CD8-positive, alpha-beta memory T cell (primary cell): ENCODE measurements around the gene SLC2A13. TPM values are rescaled to one million over a fixed set of nuclear protein-coding genes. Genes with fewer than 3 reads are reported as not detected.
"Not testable (repeated sequence)": the region's sequence is repeated elsewhere in the genome, so short reads cannot be mapped to it uniquely, and the experiment has no call there.

Experiments
- CTCF ChIA-PET: fragments of 350-600 bp; sonication (Branson Sonifier 250); formaldehyde crosslinking; loops from one replicate; lab custom pipeline; 2021; ENCODE audit warnings: antibody characterized with exemption; lab: Charles Lee
- POLR2A ChIA-PET: fragments of 350-600 bp; sonication (Branson Sonifier 250); formaldehyde crosslinking; loops from one replicate; lab custom pipeline; 2021; ENCODE audit warnings: antibody characterized with exemption; lab: Charles Lee
- DNase-seq, 5 donors: peaks; one replicate each; pipeline versions ENCODE4 v3.0.0 to v3.0.0-alpha.2; 2020 to 2022; ENCODE audit warnings: mixed read lengths in 1 of 5
- H3K27ac ChIP-seq: one replicate; pipeline ENCODE4 v1.7.0; 2013; ENCODE audit warnings: low read depth, mild to moderate bottlenecking, low read length, moderate library complexity
- H3K27me3 ChIP-seq: 2 replicates; pipeline ENCODE4 v1.7.0; 2013; ENCODE audit warnings: low read length, mild to moderate bottlenecking; ENCODE audit not compliant: insufficient read depth, poor library complexity, severe bottlenecking
- H3K36me3 ChIP-seq: 2 replicates; pipeline ENCODE4 v1.7.0; 2013; ENCODE audit warnings: mild to moderate bottlenecking, low read length, moderate library complexity; ENCODE audit not compliant: insufficient read depth
- H3K4me1 ChIP-seq: 2 replicates; pipeline ENCODE4 v1.7.0; 2013; ENCODE audit warnings: mild to moderate bottlenecking, low read length, moderate library complexity; ENCODE audit not compliant: insufficient read depth
- H3K4me3 ChIP-seq: 2 replicates; pipeline ENCODE4 v1.7.0; 2013; ENCODE audit warnings: mild to moderate bottlenecking, low read length
- H3K9me3 ChIP-seq: 2 replicates; pipeline ENCODE4 v1.7.0; 2013; ENCODE audit warnings: mild to moderate bottlenecking, low read length
- H3K27ac Mint-ChIP-seq, 8 donors: one replicate each; pipeline ENCODE4 v1.8.0; 2020 to 2021; ENCODE audit warnings: mixed read lengths in 8 of 8, mild to moderate bottlenecking in 6 of 8, inconsistent platforms in 3 of 8, moderate library complexity in 3 of 8
- H3K27me3 Mint-ChIP-seq, 2 donors: one replicate each; pipeline ENCODE4 v1.8.0; 2020 to 2021; ENCODE audit warnings: mixed read lengths in 2 of 2, mild to moderate bottlenecking in 1 of 2, moderate library complexity in 1 of 2
- H3K36me3 Mint-ChIP-seq, 3 donors: one replicate each; pipeline ENCODE4 v1.8.0; 2020 to 2021; ENCODE audit warnings: mixed read lengths in 3 of 3, inconsistent platforms in 1 of 3, mild to moderate bottlenecking in 1 of 3
- H3K4me1 Mint-ChIP-seq, 3 donors: one replicate each; pipeline ENCODE4 v1.8.0; 2020 to 2021; ENCODE audit warnings: mixed read lengths in 3 of 3, inconsistent platforms in 1 of 3, mild to moderate bottlenecking in 1 of 3
- H3K4me3 Mint-ChIP-seq, 7 donors: one replicate each; pipeline ENCODE4 v1.8.0; 2020 to 2021; ENCODE audit warnings: mixed read lengths in 7 of 7, mild to moderate bottlenecking in 6 of 7, moderate library complexity in 4 of 7, inconsistent platforms in 2 of 7
- H3K9me3 Mint-ChIP-seq, 5 donors: one replicate each; pipeline ENCODE4 v1.8.0; 2020 to 2022; ENCODE audit warnings: mixed read lengths in 5 of 5, mild to moderate bottlenecking in 3 of 5, moderate library complexity in 2 of 5, inconsistent platforms in 1 of 5
- polyA plus RNA-seq: library from polyadenylated mRNA; unstranded; fragments of 300-500 nt; fragmentation: Illumina TruSeq; gene quantifications from one replicate; pipeline ENCODE4 v1.2.3, GENCODE V29; 2021
- total RNA-seq, 2 experiments: library from RNA; stranded (reverse); gene quantifications; one replicate each; pipeline ENCODE4 v1.2.3, GENCODE V29; 2021

SLC2A13 gene
- total and polyA plus RNA-seq, 3 experiments from 2014 or later: 2.1 to 6.5 (median 6.3) TPM

DNA sequence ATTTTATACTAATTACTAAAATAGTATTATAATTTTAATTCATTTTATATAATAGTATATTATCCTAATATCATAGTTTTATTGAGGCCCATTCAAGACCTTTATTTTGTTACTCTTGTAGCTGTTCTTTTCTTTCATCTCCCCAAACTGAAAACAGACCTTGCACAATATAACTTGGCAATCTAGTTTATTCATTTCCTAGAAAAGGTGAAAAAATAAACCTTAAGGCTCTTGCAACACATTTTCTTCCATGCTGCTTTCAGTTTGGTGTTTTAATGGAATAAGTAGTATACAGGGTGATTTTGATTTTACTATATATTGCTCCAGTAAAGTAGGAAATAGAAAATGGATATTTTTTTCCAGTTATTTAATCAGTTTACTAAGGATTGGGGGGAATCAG lies 174.0 kb downstream of the SLC2A13 start:
- no peak for DNase-seq
- POLR2A ChIA-PET: no interaction called here
- Mint-ChIP-seq H3K9me3 (no peaks in the 10 kb centered on the region), H3K4me1 (no peaks in the 10 kb centered on the region), H3K27ac (no peak overlapping the region), H3K4me3 (no peak overlapping the region), H3K27me3 (no peaks in the 10 kb centered on the region), H3K36me3 (no peaks in the 10 kb centered on the region)
- Histone ChIP-seq H3K9me3 (no peaks in the 10 kb centered on the region), H3K36me3 (no peaks in the 10 kb centered on the region), H3K27me3 (no peaks in the 10 kb centered on the region), H3K27ac (no peak overlapping the region), H3K4me3 (no peak overlapping the region), H3K4me1 (no peaks in the 10 kb centered on the region)
- CTCF ChIA-PET: no interaction called here

GRCh38 chr12:39931231-39931630 lies 174.7 kb downstream of the SLC2A13 start:
- Mint-ChIP-seq H3K36me3 (no peaks in the 10 kb centered on the region), H3K27ac (no peak overlapping the region), H3K4me1 (no peaks in the 10 kb centered on the region), H3K27me3 (no peaks in the 10 kb centered on the region), H3K9me3 (no peaks in the 10 kb centered on the region), H3K4me3 (no peak overlapping the region)
- Histone ChIP-seq H3K9me3 (no peaks in the 10 kb centered on the region), H3K36me3 (no peaks in the 10 kb centered on the region), H3K4me1 (no peaks in the 10 kb centered on the region), H3K4me3 (no peak overlapping the region), H3K27me3 (no peaks in the 10 kb centered on the region), H3K27ac (no peak overlapping the region)
- CTCF ChIA-PET: no interaction called here
- POLR2A ChIA-PET: no interaction called here
- DNase-seq: no peak

DNA sequence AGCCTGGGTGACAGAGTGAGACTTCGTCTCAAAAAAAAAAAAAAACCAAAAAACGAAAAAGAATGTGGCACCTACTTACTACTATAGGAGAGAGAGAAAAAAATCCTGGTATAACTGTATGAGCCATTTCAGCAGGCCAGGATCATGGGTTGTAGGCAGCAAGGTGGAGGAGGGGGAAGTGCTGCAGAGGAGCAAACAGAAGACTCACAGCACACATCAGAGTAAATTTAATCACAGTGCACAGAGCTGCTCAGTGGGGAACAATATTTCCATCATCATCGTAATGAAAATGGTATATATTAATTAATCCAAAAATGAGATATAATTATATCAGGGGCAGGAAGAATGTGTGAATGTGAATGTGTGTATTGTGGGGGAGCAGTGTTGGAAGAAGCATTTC lies 175.8 kb downstream of the SLC2A13 start:
- H3K27me3 Mint-ChIP-seq: no peaks in the 10 kb centered on the region
- H3K36me3 ChIP-seq: no peaks in the 10 kb centered on the region
- H3K27me3 ChIP-seq: no peaks in the 10 kb centered on the region
- DNase-seq: no peak
- CTCF ChIA-PET: no interaction called here
- H3K4me3 ChIP-seq: no peak overlapping the region
- no peak overlapping the region for H3K27ac ChIP-seq
- H3K36me3 Mint-ChIP-seq: no peaks in the 10 kb centered on the region
- no peaks in the 10 kb centered on the region for H3K9me3 Mint-ChIP-seq
- H3K9me3 ChIP-seq: no peaks in the 10 kb centered on the region
- POLR2A ChIA-PET: no interaction called here
- H3K4me1 ChIP-seq: no peaks in the 10 kb centered on the region
- H3K4me3 Mint-ChIP-seq: no peak overlapping the region
- H3K27ac Mint-ChIP-seq: peak overlapping the region in 1 of 8 donors; percentile 38
- H3K4me1 Mint-ChIP-seq: no peaks in the 10 kb centered on the region

GRCh38 chr12:39928181-39928899 lies 177.5 kb downstream of the SLC2A13 start:
- H3K27ac Mint-ChIP-seq: no peak overlapping the region
- Histone ChIP-seq H3K27ac (no peak overlapping the region), H3K4me1 (no peaks in the 10 kb centered on the region), H3K36me3 (no peaks in the 10 kb centered on the region), H3K4me3 (no peak overlapping the region), H3K27me3 (no peaks in the 10 kb centered on the region), H3K9me3 (no peaks in the 10 kb centered on the region)
- no peaks in the 10 kb centered on the region for H3K27me3 Mint-ChIP-seq
- H3K9me3 Mint-ChIP-seq: no peaks in the 10 kb centered on the region
- no peak for DNase-seq
- no peaks in the 10 kb centered on the region for H3K36me3 Mint-ChIP-seq
- CTCF ChIA-PET: no interaction called here
- H3K4me3 Mint-ChIP-seq: no peak overlapping the region
- no peaks in the 10 kb centered on the region for H3K4me1 Mint-ChIP-seq
- POLR2A ChIA-PET: no interaction called here

DNA sequence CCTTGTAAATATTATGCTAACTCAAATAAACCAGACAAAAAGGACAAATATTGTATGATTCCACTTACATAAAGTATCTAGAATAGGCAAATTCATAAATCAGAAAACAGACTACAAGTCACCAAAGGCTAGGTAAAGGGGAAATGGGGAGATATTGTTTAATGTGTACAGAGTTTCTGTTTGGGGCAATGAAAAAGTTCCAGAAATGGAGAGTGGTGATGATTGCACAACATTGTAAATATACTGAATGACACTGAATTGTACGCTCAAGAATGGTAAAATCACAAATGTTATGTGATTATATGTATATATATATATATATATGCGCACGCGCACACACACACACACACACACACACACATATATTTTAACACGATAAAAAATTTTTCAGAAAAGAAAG lies 182.5 kb downstream of the SLC2A13 start:
- Histone ChIP-seq H3K4me3 (no peak overlapping the region), H3K36me3 (no peaks in the 10 kb centered on the region), H3K27ac (no peak overlapping the region), H3K4me1 (no peaks in the 10 kb centered on the region), H3K27me3 (no peaks in the 10 kb centered on the region), H3K9me3 (no peaks in the 10 kb centered on the region)
- DNase-seq: no peak
- ChIA-PET POLR2A (no interaction called here), CTCF (no interaction called here)
- H3K4me1 Mint-ChIP-seq: no peaks in the 10 kb centered on the region
- no peaks in the 10 kb centered on the region for H3K36me3 Mint-ChIP-seq
- H3K9me3 Mint-ChIP-seq: no peaks in the 10 kb centered on the region
- H3K27me3 Mint-ChIP-seq: no peaks in the 10 kb centered on the region
- no peak overlapping the region for H3K4me3 Mint-ChIP-seq
- no peak overlapping the region for H3K27ac Mint-ChIP-seq

DNA sequence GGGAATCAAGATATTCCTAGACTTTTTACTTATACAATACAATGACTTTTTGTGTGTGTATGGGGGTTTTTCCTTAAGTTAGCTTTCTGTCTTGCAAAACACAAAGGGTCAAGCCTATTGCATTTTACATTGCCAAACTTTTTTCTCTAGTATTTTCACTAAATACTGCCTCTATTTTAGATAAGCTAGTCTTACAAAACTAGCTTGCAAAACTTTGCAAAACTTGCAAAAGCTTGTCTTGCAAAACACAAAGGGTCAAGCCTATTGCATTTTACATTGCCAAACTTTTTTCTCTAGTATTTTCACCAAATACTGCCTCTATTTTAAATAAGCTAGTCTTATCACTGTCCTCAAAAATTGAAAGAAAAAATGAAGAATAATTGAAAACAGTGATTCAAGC lies 183.3 kb downstream of the SLC2A13 start:
- H3K4me3 ChIP-seq, H3K9me3 Mint-ChIP-seq, H3K27ac Mint-ChIP-seq, H3K27me3 ChIP-seq, H3K4me1 Mint-ChIP-seq, H3K36me3 Mint-ChIP-seq, DNase-seq, POLR2A ChIA-PET, H3K36me3 ChIP-seq, CTCF ChIA-PET, H3K27ac ChIP-seq, H3K27me3 Mint-ChIP-seq, H3K4me1 ChIP-seq, H3K9me3 ChIP-seq, H3K4me3 Mint-ChIP-seq: not testable (repeated sequence)

DNA sequence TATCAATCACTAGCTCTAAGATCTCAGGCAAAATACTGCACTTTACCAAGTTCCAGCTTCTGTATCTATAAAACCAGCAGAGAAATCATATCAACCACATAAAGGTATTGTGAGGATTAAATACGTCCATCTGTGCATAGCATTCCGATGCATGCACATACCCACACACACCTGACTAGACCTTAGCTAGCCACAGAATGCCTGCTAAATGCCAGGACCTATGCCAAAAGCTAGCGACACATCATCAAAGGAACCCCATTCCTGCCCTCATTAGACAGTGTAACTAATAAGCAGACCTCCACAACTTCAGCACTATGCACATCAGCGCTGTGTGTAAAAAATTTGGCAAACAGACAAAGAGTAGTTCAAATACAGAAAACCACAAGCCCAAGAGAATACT lies 185.2 kb downstream of the SLC2A13 start:
- no peaks in the 10 kb centered on the region for H3K27me3 Mint-ChIP-seq
- no peaks in the 10 kb centered on the region for H3K9me3 Mint-ChIP-seq
- DNase-seq: no peak
- Histone ChIP-seq H3K27ac (no peak overlapping the region), H3K27me3 (no peaks in the 10 kb centered on the region), H3K4me3 (no peak overlapping the region), H3K36me3 (no peaks in the 10 kb centered on the region), H3K9me3 (no peaks in the 10 kb centered on the region), H3K4me1 (no peaks in the 10 kb centered on the region)
- peaks cover 0 to 2% (median 0%) of the 10 kb centered on the region in 3 donors for H3K36me3 Mint-ChIP-seq
- no peak overlapping the region for H3K27ac Mint-ChIP-seq
- no peaks in the 10 kb centered on the region for H3K4me1 Mint-ChIP-seq
- POLR2A ChIA-PET: no interaction called here
- no peak overlapping the region for H3K4me3 Mint-ChIP-seq
- CTCF ChIA-PET: no interaction called here

DNA sequence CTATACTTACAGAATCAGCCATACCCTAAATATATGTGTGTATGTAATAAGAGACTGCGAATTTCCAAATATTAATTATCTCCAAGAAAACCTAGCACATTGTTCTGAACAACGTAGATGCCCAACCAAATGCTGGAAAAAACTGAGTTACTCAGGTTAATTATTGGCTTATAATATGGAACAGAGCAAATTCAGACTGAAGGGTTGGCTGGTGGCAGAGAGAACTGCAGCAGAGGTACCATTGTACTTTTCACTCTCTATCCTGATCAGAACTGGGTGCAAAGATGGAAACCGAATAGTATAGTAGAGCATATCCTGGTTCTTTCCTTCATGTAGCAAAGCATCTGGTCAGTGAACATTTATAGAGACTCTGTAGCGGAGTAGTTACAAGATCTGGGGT lies 185.7 kb downstream of the SLC2A13 start:
- Histone ChIP-seq H3K27me3 (no peaks in the 10 kb centered on the region), H3K36me3 (no peaks in the 10 kb centered on the region), H3K27ac (no peak overlapping the region), H3K9me3 (no peaks in the 10 kb centered on the region), H3K4me3 (no peak overlapping the region), H3K4me1 (no peaks in the 10 kb centered on the region)
- no peaks in the 10 kb centered on the region for H3K4me1 Mint-ChIP-seq
- H3K36me3 Mint-ChIP-seq: peaks cover 0 to 2% (median 0%) of the 10 kb centered on the region in 3 donors
- H3K9me3 Mint-ChIP-seq: no peaks in the 10 kb centered on the region
- DNase-seq: no peak
- CTCF ChIA-PET: no interaction called here
- no peak overlapping the region for H3K4me3 Mint-ChIP-seq
- POLR2A ChIA-PET: no interaction called here
- no peak overlapping the region for H3K27ac Mint-ChIP-seq
- H3K27me3 Mint-ChIP-seq: no peaks in the 10 kb centered on the region
